GM21825 (cell line): ENCODE results near the gene TEKT1.
"Not testable (repeated sequence)": the region's sequence is repeated elsewhere in the genome, so short reads cannot be mapped to it uniquely, and the experiment has no call there.

Source experiments
- ATAC-seq: cut with Tn5 transposase; IDR thresholded peaks from one replicate; pipeline ENCODE4 v1.9.1; 2021; ENCODE audit warnings: mild to moderate bottlenecking, moderate library complexity; ENCODE audit not compliant: unreplicated experiment

TEKT1 gene

GRCh38 chr17:6831661-6832263 lies at the start of gene TEKT1:
Gene TEKT1, minus strand, starts transcription at chr17:6831729. Its CDS starts 1,353 bp downstream, at chr17:6830376.
- peak; percentile 57 for ATAC-seq

- not testable (repeated sequence) for ATAC-seq
Observed at GRCh38 chr17:6879221-6879975, 47.9 kb upstream of the TEKT1 start.

- ATAC-seq = not testable (repeated sequence)
Observed at GRCh38 chr17:6875276-6875675, 43.7 kb upstream of the TEKT1 start.

- no peak for ATAC-seq
Observed at GRCh38 chr17:6872936-6873335, 41.4 kb upstream of the TEKT1 start.

- ATAC-seq = no peak
Observed at GRCh38 chr17:6870841-6871240, 39.3 kb upstream of the TEKT1 start.

GRCh38 chr17:6868582-6868981 lies 37.1 kb upstream of the TEKT1 start:
- no peak for ATAC-seq

- no peak for ATAC-seq
Observed at GRCh38 chr17:6867849-6868248, 36.3 kb upstream of the TEKT1 start.

GRCh38 chr17:6862825-6863224 lies 31.3 kb upstream of the TEKT1 start:
- no peak for ATAC-seq

DNA sequence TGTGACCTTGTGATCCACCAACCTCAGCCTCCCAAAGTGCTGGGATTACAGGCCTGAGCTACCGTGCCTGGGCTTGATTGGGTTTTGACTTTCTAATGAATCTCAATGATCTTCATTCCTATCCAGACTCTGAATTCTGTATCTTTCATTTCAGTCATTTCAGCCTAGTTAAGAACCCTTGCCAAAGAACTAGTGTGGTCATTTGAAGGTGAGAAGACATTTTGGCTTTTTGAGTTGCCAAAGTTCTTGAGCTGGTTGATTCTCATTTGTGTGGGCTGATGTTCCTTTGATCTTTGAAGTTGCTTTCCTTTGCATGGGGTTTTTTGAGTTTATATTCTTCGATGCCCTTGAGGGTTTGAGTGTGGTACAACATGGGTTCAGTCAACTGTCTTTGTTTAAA lies 30.6 kb upstream of the TEKT1 start:
- no peak for ATAC-seq

DNA sequence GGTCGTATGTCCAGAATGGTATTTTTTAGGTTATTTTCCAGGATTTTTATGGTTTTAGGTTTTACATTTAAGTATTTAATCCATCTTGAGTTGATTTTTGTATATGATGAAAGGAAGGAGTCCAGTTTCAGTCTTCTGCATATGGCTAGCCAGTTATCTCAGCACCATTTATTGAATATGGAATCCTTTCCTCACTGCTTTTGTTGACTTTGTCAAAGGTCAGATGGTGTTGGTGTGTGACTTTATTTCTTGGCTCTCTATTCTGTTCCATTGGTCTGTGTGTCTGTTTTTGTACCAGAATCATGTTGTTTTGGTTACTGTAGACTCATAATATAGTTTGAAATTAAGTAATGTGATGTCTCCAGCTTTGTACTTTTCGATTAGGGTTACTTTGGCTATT lies 26.4 kb upstream of the TEKT1 start:
- ATAC-seq = no peak

- no peak for ATAC-seq
Observed at GRCh38 chr17:6857336-6857735, 25.8 kb upstream of the TEKT1 start.

DNA sequence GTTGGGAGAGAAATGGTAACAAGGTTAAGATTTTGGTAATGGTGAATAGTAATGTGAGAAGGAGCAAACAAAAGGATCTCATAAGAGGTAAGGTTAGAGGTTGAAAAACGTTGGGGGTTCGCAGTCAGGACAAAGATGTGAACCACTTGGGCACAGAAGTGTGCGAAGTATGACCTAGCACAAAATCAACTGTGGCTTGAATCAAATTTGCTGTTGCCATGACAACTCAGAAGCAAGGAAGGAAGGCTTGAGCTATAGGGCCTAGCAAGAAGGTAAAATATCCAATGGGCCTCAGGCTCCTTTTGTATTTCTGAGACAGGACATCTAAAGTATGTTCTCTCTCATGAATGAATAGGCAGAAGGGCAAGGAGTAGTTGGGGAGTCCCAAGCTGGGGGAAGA lies 24.5 kb upstream of the TEKT1 start:
- no peak for ATAC-seq

GRCh38 chr17:6853764-6854442 lies 22.4 kb upstream of the TEKT1 start:
- ATAC-seq = no peak

DNA sequence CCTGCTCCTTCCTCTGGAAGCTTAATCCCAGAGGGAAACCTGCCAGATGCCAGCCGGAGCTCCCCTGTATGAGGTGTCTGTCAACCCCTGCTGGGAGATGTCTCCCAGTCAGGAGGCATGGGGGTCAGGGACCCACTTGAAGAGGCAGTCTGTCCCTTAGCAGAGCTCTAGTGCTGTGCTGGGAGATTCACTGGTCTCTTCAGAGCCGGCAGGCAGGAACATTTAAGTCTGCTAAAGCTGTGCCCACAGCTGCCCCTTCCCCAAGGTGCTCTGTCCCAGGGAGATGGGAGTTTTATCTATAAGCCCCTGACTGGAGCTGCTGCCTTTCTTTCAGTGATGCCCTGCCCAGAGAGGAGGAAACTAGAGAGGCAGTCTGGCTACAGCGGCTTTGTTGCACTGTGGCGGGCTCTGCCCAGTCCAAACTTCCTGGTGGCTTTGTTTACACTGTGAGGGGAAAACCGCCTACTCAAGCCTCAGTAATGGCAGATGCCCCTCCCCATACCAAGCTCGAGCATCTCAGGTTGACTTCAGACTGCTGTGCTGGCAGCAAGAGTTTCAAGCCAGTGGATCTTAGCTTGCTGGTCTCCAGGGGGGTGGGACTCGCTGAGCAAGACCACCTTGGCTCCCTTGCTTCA lies 17.1 kb upstream of the TEKT1 start:
- ATAC-seq = not testable (repeated sequence)

DNA sequence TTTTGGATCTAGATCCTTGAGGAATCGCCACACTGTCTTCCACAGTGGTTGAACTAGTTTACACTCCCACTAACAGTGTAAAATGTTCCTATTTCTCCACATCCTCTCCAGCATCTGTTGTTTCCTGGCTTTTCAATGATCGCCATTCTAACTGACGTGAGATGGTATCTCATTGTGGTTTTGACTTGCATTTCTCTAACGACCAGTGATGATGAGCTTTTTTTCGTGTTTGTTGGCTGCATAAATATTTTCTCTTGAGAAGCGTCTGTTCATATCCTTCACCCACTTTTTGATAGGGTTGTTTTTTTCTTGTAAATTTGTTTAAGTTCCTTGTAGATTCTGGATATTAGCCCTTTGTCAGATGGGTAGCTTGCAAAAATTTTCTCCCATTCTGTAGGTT lies 14.6 kb upstream of the TEKT1 start:
- ATAC-seq = not testable (repeated sequence)

DNA sequence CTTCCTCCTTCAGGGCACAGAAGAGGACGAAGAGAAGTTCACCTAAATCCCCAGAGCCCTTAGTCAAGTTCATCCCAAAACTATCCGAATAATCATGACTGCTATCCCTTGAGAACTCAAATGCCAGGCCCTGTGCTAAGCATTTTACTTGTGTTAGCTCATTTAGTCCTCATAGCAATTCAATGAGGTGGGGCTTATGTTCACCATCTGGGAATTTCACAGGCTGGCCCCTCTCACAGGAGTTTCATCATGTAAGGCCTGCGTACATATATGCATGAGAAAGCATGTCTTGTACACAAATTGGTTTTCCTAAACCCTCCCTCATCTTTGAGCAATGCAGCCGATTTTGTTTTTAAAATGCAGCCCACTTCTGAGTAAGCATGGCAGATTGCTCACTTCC lies 12.9 kb upstream of the TEKT1 start:
- not testable (repeated sequence) for ATAC-seq

DNA sequence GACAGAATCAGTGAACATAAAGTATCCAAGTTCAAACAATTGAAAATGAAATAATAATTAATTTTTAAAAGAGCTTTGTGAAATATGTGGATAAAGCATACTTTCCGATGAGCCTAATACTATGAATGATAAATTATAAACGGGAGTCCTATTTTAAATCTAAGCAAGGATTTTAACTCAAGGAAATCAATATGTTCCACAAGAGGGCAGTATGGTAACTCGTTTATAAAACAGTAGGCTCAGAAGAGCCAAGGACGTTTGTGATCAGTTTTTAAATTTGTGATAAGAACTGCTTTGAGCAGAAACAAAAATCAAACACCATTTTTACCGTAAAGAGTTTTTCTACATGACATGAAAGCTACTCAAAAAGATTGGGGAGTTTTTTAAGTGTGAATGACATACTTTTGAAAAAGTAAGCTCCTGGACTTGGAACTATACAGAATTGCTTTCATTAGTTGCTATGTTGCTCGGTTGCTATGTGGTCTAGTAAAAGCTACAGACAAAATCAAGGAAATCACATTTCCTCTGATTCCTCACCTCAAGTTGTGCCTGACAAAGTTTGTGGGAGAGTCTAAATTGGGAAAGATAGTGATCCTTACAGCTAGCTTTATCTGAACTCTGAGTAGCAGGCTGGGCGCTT lies 11.8 kb upstream of the TEKT1 start:
- ATAC-seq = no peak

DNA sequence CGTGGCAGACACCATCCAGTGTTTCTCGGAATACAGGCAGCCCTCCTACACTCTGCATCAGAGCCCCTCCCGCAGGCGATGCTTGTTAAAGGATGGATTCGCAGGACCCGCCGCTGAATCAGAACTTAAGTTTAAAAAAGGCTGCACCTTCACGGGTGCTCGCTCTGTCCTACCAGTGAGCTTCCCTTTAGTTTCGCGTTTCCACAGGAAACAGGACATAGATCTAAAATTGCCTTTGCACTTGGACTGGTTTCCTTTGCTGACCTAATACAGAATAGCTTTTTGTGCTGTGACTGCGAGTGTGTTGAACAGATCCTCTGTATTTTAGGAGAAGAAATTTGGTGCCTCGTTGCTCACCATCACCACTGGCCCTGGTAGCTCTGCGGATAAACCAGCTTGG lies 10.2 kb upstream of the TEKT1 start:
- not testable (repeated sequence) for ATAC-seq

GRCh38 chr17:6830383-6830986 lies 1.0 kb downstream of the TEKT1 start:
- ATAC-seq = no peak

DNA sequence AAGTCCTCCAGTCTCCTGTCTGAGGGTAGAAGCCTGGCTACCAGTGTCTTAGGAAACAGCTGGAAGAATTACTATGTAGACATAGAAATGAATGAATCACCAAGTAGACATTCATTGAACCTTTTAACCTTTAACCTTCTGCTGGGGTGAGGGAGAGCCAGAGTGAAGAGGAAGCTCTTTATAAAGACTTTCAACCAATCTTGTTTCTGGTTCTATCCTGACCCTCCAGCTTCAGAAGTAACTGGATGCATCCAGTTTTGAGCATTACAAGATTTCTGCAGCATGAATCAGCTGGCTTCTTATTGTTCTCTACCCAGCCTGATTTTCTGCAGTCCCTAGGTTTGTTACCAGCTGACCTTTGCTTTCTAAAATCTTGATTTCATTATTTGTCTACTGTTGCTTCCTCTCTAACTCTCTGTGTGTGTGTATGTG lies 8.5 kb downstream of the TEKT1 start:
- no peak for ATAC-seq

- ATAC-seq = no peak
Observed at GRCh38 chr17:6818938-6819337, 12.6 kb downstream of the TEKT1 start.
